Caco-2 (cell line): ENCODE results near the gene LCLAT1. TPM values are rescaled to one million over a fixed set of nuclear protein-coding genes. Genes with fewer than 3 reads are reported as not detected.

ENCODE experiments used
- BruUV-seq: library from RNA; stranded (reverse); fragments of 400-500 nt; replicated peaks from 2 replicates; lab custom pipeline; 2021; lab: Mats Ljungman, UMichigan
- CTCF ChIA-PET: fragments of 300-600 bp; sonication (Branson Sonifier 250); formaldehyde crosslinking; loops from one replicate; lab custom pipeline; 2022; ENCODE audit warnings: antibody characterized with exemption; lab: Charles Lee
- POLR2A ChIA-PET: fragments of 300-600 bp; sonication (Branson Sonifier 250); formaldehyde crosslinking; loops from one replicate; lab custom pipeline; 2022; ENCODE audit warnings: antibody characterized with exemption; lab: Charles Lee
- DNase-seq, 2 experiments: peaks; one replicate each; pipeline versions ENCODE4 v3.0.0 to v3.0.0-alpha.2; 2020 to 2022
- H3K27me3 ChIP-seq: replicated peaks from 2 replicates; pipeline ENCODE4 v1.6.0; 2011; ENCODE audit warnings: low read length; ENCODE audit not compliant: control insufficient read depth, insufficient read depth
- H3K36me3 ChIP-seq: 2 replicates; pipeline ENCODE4 v1.5.1; 2011; ENCODE audit warnings: low read length; ENCODE audit not compliant: control insufficient read depth, insufficient read depth
- H3K4me1 ChIP-seq: fragments of 250-450 bp; sonication (Bioruptor Pico); 2 replicates; pipeline ENCODE4 v1.5.1; 2020; ENCODE audit warnings: mild to moderate bottlenecking
- H3K4me3 ChIP-seq: 2 replicates; pipeline ENCODE4 v1.5.1; 2011; ENCODE audit warnings: low read depth, mild to moderate bottlenecking, control low read depth, low read length
- H3K9me3 ChIP-seq: fragments of 250-450 bp; sonication (Bioruptor Pico); 2 replicates; pipeline ENCODE4 v1.5.1; 2020; ENCODE audit warnings: mild to moderate bottlenecking, moderate library complexity
- H3K27ac Mint-ChIP-seq: one replicate; pipeline ENCODE4 v1.8.0; 2022; ENCODE audit warnings: mixed read lengths; ENCODE audit not compliant: unreplicated experiment
- H3K27me3 Mint-ChIP-seq: one replicate; pipeline ENCODE4 v1.8.0; 2022; ENCODE audit warnings: mixed read lengths; ENCODE audit not compliant: insufficient read depth, unreplicated experiment
- H3K36me3 Mint-ChIP-seq: one replicate; pipeline ENCODE4 v1.8.0; 2022; ENCODE audit warnings: mild to moderate bottlenecking, mixed read lengths; ENCODE audit not compliant: insufficient read depth, unreplicated experiment
- H3K4me1 Mint-ChIP-seq: one replicate; pipeline ENCODE4 v1.8.0; 2022; ENCODE audit warnings: low read depth, mixed read lengths; ENCODE audit not compliant: unreplicated experiment
- H3K4me3 Mint-ChIP-seq: one replicate; pipeline ENCODE4 v1.8.0; 2022; ENCODE audit warnings: mild to moderate bottlenecking, moderate library complexity, mixed read lengths; ENCODE audit not compliant: unreplicated experiment
- H3K9me3 Mint-ChIP-seq: one replicate; pipeline ENCODE4 v1.8.0; 2022; ENCODE audit warnings: mixed read lengths; ENCODE audit not compliant: unreplicated experiment
- CTCF ChIP-seq, 2 experiments: fragments of 200-600 bp in 1 of 2; IDR thresholded peaks; 1 replicate in 1 of 2; 2 replicates in 1 of 2; pipeline versions ENCODE4 v1.5.1 to v1.8.0; 2011 to 2022; ENCODE audit warnings: antibody characterized with exemption in 1 of 2, control low read depth in 1 of 2, inconsistent platforms in 1 of 2, low read depth in 1 of 2, low read length in 1 of 2, mild to moderate bottlenecking in 1 of 2, moderate library complexity in 1 of 2; ENCODE audit not compliant: insufficient read depth in 1 of 2, severe bottlenecking in 1 of 2, unreplicated experiment in 1 of 2
- intact Hi-C: fragments of 100-400 bp; cut with micrococcal nuclease; formaldehyde crosslinking; loops from one replicate; pipeline ENCODE4 v1.10.0; 2022; ENCODE audit not compliant: unreplicated experiment
- total RNA-seq: library from RNA; stranded (reverse); gene quantifications from 2 replicates; pipeline ENCODE4 v1.2.3, GENCODE V29; 2022

LCLAT1 gene
- total RNA-seq, 1 experiment from 2014 or later = 52.2 TPM

DNA sequence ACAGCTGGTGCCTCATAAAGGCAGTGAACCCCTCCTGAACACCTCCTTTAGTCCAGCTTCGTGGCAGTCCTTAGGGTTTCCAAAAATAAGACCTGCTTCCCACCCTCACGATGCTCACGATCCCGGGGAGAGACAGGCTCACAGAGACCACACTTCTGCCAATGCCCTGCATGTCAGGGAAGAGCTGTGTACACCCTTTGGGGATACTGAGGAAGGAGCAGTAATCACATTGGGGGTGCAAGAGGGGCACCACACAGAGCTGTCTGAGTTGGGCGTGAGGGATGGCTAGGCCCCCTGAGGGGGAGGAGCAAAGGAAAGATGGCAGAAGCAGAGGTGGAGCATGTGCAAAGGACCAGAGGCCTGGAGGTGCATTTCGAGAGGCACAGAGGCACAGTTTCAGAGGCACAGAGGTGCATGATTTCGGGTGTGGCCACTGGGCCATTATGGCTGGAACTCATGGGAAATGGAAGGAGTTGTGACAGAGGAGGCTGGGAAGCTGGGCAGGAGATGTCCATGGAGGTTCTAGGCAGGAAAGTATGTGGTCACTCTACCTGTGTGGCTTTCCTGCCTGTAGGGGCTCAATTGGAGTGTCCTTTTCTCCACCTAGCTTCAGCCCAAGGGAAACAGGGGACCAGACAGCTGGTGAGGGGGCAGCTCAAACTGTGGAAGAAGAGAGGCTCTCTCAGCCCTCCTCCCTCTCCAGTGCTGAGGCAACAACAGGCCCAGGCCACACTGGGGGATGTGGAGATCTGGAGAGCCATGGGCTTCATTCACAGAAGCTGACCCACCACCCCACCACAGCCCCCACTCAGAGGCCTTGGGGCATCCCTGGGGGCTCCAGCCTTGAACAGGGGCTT is 244.3 kb downstream of the LCLAT1 start:
- Histone ChIP-seq H3K4me3 (no peak overlapping the region), H3K36me3 (no peaks in the 10 kb centered on the region), H3K9me3 (no peaks in the 10 kb centered on the region), H3K4me1 (no peaks in the 10 kb centered on the region), H3K27me3 (no peaks in the 10 kb centered on the region)
- H3K27me3 Mint-ChIP-seq = no peaks in the 10 kb centered on the region
- H3K4me3 Mint-ChIP-seq = no peak overlapping the region
- TF ChIP-seq CTCF (IDR thresholded peaks at IDR 0.05; ENCODE audit: insufficient read depth in 1 of 2, low read depth in 1 of 2, low read length in 1 of 2, severe bottlenecking in 1 of 2, unreplicated experiment in 1 of 2) = no peak
- no peaks in the 10 kb centered on the region for H3K36me3 Mint-ChIP-seq
- BruUV-seq = no TSS peak
- H3K27ac Mint-ChIP-seq = no peak overlapping the region
- intact Hi-C loops = no loop called here
- POLR2A ChIA-PET = no interaction called here
- H3K4me1 Mint-ChIP-seq = no peaks in the 10 kb centered on the region
- H3K9me3 Mint-ChIP-seq = no peaks in the 10 kb centered on the region
- DNase-seq = no peak
- CTCF ChIA-PET = no interaction called here

DNA sequence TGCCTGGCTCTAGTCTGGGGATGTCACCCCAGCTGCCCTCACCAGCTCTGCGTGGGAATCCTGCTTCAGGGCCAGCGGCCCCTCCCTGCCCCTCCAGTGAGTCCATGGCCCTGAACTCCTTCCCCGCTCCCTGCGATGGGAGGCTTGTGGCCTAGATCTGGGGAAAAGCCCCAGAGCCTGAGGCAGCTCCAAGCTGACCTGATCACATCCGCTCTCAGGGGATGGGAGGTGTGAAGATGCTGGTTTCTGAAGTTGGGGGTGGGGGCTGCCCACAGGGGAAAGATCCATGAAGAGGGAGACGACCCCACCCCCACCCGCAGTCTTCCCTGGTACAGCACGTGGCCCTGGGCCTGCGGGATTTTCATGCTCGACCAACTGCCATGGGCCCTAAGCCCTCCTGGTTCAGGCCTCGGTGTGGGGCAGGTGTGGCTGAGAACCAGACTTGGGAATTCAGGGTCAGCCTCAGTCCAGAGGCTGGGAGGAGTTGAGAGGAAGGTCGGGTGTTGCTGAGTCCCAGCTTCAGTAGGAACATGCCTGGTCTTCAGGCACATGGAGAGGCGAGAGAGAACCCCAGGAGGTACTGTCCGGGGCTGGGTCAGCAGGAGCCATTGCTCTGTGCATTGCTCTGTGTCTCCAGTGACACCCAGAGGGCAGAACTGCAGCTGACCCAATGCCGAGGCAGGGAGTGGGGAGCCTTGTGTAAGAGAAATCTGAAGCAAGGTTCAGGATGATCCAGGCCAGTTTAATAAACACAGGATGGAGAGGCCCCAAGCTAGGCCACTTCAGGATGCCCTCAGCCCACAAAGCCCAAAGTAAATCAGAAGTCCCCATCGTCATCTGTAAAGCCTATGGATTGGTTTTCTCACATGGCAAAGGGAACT is 245.1 kb downstream of the LCLAT1 start:
- POLR2A ChIA-PET = no interaction called here
- H3K4me1 Mint-ChIP-seq = no peaks in the 10 kb centered on the region
- peak in 1 of 2 experiments; percentile 30 for DNase-seq

More for the DNA sequence above, 245.1 kb downstream of the LCLAT1 start:
- CTCF ChIA-PET = interaction anchor here (0.6 to 2.1 kb wide), 3 partner anchors 19 to 527 kb away, joined by 3 to 5 read pairs (median 4); no protein-coding TSS in a partner anchor
- Histone ChIP-seq H3K36me3 (no peaks in the 10 kb centered on the region), H3K9me3 (no peaks in the 10 kb centered on the region), H3K27me3 (no peaks in the 10 kb centered on the region), H3K4me1 (no peaks in the 10 kb centered on the region), H3K4me3 (no peak overlapping the region)
- Mint-ChIP-seq H3K27ac (no peak overlapping the region), H3K4me3 (no peak overlapping the region), H3K9me3 (no peaks in the 10 kb centered on the region), H3K36me3 (no peaks in the 10 kb centered on the region), H3K27me3 (no peaks in the 10 kb centered on the region)
- intact Hi-C loops = no loop called here
- no TSS peak for BruUV-seq
- TF ChIP-seq CTCF (IDR thresholded peaks at IDR 0.05; ENCODE audit: insufficient read depth in 1 of 2, low read depth in 1 of 2, low read length in 1 of 2, severe bottlenecking in 1 of 2, unreplicated experiment in 1 of 2) = peak in 1 of 2 experiments; percentile 36
